Retinal pigment epithelial cell (primary cell): ENCODE results near the gene TAOK2.
A peak's percentile ranks its signal among the peaks of the same experiment; 100 is the strongest.

ENCODE experiments used
- DNase-seq: peaks from one replicate; pipeline ENCODE4 v3.0.0-alpha.2; 2010; ENCODE audit warnings: low read depth
- H3K4me3 ChIP-seq: 2 replicates; pipeline ENCODE4 v1.5.1; 2011; ENCODE audit warnings: mild to moderate bottlenecking, low read length, control low read depth, moderate library complexity
- TF ChIP-seq, protein P1 (sequence below): conservative IDR thresholded peaks from 2 replicates; pipeline ENCODE4 v1.5.1; 2011; ENCODE audit warnings: low read depth, low read length, control low read depth, inconsistent platforms

Gene TAOK2

DNA sequence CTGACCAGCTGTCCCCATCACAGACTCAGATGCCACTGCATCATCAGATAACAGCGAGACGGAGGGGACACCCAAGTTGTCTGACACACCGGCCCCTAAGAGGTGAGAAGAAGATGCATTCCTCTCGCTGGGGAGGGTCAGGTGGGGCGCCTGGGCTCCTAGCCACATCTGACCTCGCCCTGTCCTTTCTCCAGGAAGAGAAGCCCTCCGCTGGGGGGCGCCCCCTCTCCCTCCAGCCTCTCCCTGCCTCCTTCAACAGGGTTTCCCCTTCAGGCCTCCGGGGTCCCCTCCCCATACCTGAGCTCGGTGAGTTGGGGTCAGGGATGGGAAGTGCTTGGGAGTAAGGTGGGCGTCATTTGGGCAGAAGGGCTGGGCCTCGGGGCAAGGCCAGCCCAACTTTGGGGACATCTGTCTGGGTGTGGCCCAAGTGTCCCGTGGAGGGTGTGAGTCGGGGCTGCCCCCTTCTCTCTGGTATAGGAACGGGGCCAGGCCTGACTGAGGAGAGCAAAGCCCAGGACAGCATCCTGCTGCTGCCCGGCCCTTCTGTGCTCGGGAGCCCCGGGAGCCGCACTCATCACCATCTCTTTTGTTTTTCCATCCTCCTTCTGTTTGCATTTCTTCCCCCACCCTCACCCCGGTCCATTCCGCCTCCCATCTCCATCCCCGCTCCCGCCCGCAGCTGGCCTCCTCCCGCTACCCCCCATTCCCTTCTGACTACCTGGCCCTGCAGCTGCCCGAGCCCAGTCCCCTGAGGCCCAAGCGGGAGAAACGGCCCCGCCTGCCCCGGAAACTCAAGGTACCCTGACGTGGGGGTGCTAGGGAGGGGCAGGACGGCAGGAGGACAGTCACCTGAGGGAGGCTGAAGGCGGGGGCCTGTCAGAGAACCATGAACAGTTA is 27.3 kb downstream of the TAOK2 start:
- TF ChIP-seq, protein P1, sequence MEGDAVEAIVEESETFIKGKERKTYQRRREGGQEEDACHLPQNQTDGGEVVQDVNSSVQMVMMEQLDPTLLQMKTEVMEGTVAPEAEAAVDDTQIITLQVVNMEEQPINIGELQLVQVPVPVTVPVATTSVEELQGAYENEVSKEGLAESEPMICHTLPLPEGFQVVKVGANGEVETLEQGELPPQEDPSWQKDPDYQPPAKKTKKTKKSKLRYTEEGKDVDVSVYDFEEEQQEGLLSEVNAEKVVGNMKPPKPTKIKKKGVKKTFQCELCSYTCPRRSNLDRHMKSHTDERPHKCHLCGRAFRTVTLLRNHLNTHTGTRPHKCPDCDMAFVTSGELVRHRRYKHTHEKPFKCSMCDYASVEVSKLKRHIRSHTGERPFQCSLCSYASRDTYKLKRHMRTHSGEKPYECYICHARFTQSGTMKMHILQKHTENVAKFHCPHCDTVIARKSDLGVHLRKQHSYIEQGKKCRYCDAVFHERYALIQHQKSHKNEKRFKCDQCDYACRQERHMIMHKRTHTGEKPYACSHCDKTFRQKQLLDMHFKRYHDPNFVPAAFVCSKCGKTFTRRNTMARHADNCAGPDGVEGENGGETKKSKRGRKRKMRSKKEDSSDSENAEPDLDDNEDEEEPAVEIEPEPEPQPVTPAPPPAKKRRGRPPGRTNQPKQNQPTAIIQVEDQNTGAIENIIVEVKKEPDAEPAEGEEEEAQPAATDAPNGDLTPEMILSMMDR: peak; percentile 25
- no peak for DNase-seq
- no peak overlapping the region for H3K4me3 ChIP-seq

DNA sequence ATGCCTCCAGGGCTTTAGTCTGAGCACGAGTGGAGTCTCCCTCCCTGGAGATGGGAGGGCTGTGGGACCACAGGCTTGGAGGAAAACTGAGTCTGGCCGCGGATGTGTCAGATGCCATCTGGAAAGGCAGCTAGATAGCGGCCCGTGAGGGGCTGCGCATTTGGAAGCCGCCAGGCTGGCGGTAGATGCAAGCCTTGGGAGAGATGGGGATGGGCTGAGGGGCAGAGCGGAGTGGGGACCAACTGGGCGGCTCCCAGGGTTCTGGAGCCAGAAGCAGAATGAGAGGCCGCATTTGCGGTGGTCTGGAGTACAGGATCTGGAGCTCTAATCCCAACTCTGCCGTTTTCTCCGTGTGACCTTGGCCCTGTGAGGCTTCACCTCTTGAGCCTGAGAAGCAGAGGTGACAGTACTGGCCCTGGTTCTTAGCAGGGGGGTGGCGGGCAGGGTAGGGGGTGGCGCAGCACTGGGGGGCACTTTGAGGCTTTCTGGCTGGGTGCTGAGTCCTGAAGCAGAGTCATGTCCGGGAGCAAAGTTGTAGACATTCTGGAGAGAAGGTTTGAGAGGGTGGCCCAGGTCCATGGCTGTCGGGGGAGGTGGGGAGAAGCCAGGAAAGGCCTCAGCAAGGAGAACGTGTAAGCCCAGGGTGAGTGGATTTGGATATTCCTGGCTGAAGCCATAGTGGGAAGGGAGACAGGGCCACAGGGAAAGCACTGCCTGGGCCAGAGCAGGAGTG is 29.1 kb downstream of the TAOK2 start:
- TF ChIP-seq, protein P1: no peak
- no peak overlapping the region for H3K4me3 ChIP-seq

DNA sequence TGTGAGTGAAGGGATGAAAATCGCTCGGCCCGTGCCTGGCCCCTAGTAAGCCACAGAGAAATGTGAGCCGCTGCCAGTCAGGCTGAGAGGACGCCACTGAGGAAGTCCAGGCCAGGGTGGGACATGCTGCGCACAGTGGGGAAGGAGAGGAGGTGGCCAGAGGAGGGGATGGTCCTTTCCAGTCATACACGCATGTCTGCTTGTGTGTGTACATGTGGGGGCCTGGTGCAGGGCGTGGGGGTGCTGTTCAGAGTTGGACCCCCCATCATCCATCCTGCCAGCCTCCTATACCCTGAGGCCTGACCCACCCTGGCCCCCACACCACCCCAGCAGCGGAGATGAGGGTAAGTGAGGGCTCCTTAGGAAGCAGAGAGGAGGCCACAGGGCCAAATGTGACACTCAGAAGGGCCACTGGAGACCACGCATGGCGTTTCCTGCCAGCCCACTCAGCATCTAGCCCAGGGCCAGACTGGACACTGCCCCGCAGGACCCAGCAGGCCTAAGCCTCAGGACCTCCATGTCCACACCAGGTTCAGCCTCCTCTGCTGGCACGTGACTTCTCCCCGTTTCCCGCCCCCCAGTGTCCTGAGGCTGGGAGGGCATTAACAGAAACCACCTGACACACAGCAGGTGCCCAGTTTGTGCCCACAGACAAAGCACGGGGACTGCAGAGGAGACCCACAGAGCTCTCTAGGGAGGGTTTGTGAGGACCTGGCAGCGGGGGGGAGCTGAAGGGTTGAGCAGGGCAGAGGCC is 30.2 kb downstream of the TAOK2 start:
- TF ChIP-seq, protein P1: no peak
- DNase-seq: no peak
- H3K4me3 ChIP-seq: no peak overlapping the region

More for the DNA sequence above, 29.1 kb downstream of the TAOK2 start:
- DNase-seq: no peak

DNA sequence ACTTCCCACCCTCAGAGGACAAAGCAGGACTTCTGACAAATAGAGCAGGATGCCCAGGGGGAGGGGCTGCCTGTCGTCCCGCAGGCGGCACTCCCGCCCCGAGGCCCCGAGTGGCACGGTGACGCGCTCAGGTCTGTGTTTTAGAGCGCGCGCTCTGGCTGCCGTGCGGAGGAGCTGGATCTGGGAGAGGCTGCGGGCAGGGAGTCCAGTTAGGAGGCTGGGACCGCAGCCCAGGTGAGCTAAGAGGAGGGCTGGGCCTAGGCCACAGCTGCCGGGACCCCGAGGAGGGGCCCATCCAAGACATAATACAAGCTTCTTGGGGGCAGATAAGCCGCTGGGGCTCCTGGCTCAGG is 30.7 kb downstream of the TAOK2 start:
- TF ChIP-seq, protein P1: no peak
- DNase-seq: no peak
- no peak overlapping the region for H3K4me3 ChIP-seq

DNA sequence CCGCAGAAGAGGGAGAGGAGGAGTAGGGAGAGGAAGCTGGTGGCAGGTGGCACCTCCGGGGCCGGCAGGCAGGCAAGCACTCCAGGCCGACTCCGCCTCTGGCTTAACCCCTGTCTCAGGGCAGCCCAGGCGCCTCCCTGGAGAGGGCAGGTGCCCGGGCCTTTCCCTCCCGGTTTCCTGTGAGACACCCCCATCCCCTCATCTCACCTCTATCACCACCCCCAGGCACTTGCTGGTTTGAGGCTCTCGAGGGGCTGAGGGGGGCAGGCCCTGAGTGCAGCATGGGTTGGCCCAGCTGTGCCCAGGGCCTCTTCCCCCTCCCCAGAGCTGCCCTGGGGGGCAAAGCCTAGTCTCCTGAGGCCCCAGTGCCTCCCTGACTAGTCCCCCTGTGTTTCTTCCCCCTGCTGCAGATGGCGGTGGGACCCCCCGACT is 31.2 kb downstream of the TAOK2 start:
- H3K4me3 ChIP-seq: no peak overlapping the region
- TF ChIP-seq, protein P1: no peak
- DNase-seq: no peak

DNA sequence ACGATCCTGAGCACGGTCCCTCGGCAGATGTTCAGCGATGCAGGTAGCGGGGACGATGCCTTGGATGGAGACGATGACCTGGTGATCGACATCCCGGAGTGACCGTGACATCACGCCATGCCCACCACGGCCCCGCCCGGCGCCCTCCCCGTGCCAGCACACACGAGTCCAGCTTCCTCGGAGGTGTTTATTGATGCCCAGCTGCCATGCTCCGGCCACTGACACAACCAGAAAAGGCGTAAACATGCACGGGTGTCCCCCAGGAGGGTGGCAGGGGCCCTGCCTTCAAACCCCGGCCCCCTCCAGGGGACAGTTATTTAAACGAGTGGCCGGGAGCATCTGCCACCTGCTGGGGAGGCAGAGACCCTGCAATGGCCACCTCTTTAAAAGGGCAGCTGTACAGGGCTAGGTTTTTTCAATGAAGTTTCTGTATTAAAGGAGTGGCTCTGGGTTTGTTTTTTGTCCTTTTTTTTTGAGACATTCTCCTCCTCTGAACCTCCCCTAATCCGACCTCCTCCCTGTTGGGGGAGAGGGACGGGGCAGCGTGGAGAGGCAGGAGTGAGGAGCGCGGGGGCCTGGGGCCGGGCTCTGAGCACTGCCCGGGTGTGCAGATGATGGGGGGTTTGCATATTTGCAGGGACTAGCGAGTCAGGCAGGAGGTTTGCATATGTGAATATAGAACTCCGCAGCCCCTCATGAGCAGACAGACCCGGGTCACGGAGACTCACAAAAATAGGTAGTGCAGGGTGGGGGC is 31.9 kb downstream of the TAOK2 start:
- TF ChIP-seq, protein P1: peak; percentile 86
- no peak overlapping the region for H3K4me3 ChIP-seq
- DNase-seq: no peak
